Epithelial cell of proximal tubule (primary cell): ENCODE results near the gene NLGN1. TPM values are rescaled to one million over a fixed set of nuclear protein-coding genes. Genes with fewer than 3 reads are reported as not detected.

ENCODE experiments used
- DNase-seq: peaks from one replicate; pipeline ENCODE4 v3.0.0-alpha.2; 2011; ENCODE audit warnings: low read depth
- H3K4me3 ChIP-seq: 2 replicates; pipeline ENCODE4 v1.5.1; 2011; ENCODE audit warnings: low read depth, mild to moderate bottlenecking, low read length
- total RNA-seq: library from RNA; depleted of rRNA; stranded (reverse); fragments of >200 nt; gene quantifications from 2 replicates; pipeline ENCODE4 v1.2.3, GENCODE V29; 2015
- TF ChIP-seq, protein P1 (sequence below): conservative IDR thresholded peaks from 2 replicates; pipeline ENCODE4 v1.5.1; 2012; ENCODE audit warnings: low read depth, mild to moderate bottlenecking, low read length

The NLGN1 gene
- total RNA-seq, 1 donor from 2014 or later: 1.9 TPM

DNA sequence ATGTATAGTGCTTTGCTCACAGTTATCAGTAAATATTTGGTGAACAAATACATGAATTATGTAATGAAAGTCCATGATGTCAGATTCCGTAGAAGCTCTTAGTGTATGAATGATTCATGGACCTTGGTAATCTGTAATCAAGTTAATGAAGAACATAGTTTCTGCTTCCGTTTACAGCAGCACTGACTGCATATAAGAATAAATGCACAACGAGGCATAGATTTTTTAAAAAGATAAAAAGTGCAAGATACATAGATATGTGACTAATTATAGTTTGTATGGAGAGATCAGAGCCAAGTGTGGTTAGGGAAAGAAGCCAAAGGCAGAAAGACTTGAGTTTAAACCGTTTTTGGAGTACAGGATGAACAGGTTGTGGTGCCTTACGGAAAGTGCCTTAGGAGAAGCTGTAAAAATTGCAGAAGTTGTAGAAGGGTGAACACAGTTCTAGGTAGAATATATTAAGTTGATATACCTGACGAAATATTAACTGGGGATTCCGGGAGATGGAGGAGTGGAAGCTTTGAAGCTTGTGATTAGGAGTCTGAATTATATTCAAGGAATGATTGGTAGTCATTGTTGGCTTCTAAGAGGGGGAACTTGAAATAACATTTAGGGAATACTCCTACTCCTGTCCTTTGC lies 293.1 kb downstream of the NLGN1 start:
- peak; percentile 77 for DNase-seq
- H3K4me3 ChIP-seq: peak overlapping the region; percentile 37
- TF ChIP-seq, protein P1, sequence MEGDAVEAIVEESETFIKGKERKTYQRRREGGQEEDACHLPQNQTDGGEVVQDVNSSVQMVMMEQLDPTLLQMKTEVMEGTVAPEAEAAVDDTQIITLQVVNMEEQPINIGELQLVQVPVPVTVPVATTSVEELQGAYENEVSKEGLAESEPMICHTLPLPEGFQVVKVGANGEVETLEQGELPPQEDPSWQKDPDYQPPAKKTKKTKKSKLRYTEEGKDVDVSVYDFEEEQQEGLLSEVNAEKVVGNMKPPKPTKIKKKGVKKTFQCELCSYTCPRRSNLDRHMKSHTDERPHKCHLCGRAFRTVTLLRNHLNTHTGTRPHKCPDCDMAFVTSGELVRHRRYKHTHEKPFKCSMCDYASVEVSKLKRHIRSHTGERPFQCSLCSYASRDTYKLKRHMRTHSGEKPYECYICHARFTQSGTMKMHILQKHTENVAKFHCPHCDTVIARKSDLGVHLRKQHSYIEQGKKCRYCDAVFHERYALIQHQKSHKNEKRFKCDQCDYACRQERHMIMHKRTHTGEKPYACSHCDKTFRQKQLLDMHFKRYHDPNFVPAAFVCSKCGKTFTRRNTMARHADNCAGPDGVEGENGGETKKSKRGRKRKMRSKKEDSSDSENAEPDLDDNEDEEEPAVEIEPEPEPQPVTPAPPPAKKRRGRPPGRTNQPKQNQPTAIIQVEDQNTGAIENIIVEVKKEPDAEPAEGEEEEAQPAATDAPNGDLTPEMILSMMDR: no peak

- H3K4me3 ChIP-seq: no peak overlapping the region
- no peak for DNase-seq
- TF ChIP-seq, protein P1: no peak
These were observed 301.8 kb downstream of the NLGN1 start for GRCh38 chr3:173699353-173699752.

DNA sequence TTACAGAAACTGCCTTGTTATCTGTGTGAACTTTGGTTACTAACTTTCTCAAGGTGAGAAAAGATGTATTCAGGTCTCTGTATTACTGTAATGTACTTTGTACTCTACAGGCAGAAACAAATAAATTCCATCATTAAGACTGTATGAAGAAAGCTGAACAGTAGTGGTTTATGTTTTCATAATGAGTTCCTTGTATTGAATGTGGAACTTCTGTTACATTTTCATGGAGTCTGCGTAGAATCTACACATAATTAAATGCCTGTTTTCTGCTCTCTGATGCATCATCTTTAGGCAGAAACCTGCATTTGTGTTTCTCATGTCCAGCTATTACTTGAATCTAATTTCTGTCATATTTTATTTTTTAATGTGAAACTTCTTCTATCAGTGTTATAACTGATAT lies 302.8 kb downstream of the NLGN1 start:
- no peak overlapping the region for H3K4me3 ChIP-seq
- no peak for DNase-seq
- TF ChIP-seq, protein P1: no peak

GRCh38 chr3:173702561-173702960 lies 305.0 kb downstream of the NLGN1 start:
- TF ChIP-seq, protein P1: no peak
- DNase-seq: no peak
- no peak overlapping the region for H3K4me3 ChIP-seq

GRCh38 chr3:173703771-173704170 lies 306.2 kb downstream of the NLGN1 start:
- no peak for DNase-seq
- TF ChIP-seq, protein P1: no peak
- no peak overlapping the region for H3K4me3 ChIP-seq

DNA sequence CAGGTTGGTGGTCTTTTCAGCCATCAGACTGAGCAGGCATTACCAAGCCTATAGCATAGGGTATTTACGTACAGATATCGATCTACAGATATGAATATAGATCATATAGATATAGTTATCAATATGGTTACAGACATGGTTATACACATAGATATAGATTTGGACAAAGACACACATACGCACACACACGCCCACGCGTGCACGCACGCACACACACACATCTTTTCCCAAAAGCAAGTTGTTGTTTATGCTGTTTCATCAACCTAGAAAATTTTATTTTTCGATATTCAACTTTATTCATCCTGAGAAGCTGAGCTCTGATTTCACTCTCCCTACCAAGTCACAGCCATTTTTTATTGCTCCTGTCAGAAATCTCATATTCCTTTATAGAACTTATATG lies 309.1 kb downstream of the NLGN1 start:
- TF ChIP-seq, protein P1: no peak
- no peak overlapping the region for H3K4me3 ChIP-seq
- no peak for DNase-seq

- no peak for DNase-seq
- H3K4me3 ChIP-seq: no peak overlapping the region
- TF ChIP-seq, protein P1: no peak
These were observed 310.6 kb downstream of the NLGN1 start for GRCh38 chr3:173708191-173708590.
